NCI-H187 treated with DMSO at 0.1 percent for 48 hours (cell line): ENCODE measurements around the gene PLD3.
"Not testable (repeated sequence)": the region's sequence is repeated elsewhere in the genome, so short reads cannot be mapped to it uniquely, and the experiment has no call there.

Experiments
- DNase-seq: peaks from one replicate; lab custom pipeline; 2025; lab: John Stamatoyannopoulos, UW

The PLD3 gene

DNA sequence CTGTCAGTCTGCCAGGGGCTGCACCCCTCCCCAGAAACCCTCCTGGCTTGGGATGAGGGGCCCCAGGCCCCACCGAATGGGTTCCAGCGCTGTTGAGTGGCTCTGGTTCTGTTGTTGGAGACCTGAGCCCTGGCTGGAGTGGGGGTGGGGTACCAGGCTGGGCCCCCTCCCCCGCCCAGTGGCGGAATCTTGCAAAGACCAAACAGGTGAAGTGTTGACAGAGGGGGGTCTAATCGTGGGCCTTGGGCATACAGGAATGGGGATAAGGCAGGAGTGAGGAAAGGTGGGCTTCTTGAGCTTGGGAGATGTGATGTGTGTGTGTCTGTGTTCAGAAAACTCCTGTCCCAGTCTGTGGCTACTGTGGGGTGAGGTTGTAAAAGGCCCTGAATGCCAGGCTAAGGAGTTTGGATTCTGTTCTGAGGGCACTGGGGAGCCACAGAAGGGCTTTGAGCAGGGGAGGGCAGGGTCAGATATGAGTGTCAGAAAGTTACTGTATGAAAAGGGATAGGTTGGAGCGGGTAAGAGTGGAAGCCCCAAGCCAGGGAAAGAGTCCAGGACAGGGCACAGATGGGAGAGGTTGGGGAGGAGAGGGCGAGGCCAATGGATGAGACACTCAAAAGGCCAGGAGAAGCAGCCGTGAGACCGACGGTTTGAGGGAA, 41.7 kb downstream of the PLD3 start, which contains the start of gene HIPK4:
TSS of gene HIPK4 (minus strand) at position 98 of the 659 bp plus-strand sequence. CDS start 279 bp downstream, outside the sequence.
- no peak for DNase-seq

DNA sequence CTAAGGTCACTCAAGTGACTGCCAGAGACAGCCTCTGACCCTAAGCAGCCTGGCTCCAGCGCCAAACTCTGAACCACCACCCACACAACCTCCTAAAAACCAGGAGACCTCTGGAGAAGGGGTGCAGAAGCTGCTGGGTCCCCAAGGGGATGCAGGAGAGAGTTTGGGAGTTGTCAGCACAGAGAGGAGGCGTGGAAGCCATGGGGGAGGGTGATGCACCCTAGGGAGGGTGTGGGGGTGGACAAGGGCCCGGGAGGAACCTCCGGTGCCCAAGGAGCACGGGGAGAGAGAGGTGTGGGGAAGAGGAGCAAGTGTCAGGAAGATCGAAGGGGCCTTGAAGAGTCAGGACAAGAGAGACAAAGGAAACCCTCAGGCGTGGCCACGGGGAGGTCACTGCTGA, 43.6 kb downstream of the PLD3 start:
- no peak for DNase-seq

GRCh38 chr19:40392894-40393517, 44.5 kb downstream of the PLD3 start:
- no peak for DNase-seq

DNA sequence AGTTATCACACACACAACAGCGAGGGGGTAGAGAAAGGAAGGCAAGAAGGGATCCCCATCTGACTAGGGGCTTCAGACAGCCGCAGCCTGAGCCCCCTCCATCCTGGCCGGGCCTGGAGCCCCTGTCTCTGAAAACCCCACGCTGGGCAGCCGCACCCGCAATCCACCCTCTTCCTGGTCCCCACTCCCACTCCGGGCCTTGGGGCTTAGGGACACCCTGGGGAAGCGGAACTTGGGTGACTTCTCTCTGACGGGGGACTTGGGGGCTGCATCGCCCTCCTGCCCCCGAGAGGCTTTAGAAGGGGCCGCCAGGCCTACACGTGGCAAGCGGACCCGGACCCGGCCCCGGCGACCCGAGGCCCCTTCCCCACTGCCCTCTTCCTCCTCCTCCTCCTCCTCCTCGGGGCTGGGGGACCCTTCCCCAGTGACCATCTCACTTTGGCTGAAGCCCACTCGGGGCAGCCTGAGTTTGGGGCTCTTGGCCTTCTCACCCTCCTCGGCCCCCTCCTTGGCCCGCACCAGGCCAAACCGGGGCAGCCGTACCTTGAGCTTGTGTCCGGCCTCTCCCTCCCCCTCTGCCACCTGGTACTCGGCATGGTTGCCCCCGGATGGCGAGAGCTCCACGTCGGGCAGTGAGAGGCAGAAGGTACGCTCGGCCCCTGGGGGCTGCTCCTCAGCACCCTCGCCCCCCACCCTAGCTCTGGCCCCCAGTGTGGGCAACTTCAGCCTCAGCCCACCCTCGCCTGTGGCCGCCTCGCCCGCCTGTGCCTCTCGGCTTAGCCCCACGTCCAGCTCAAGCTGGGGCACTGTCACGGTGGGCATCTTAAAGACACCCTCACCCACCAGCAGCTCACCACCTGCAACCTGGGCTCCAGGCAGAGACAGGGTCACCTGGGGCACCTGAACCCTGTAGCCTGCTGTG, 45.7 kb downstream of the PLD3 start:
- DNase-seq: no peak

GRCh38 chr19:40394816-40395210, 46.3 kb downstream of the PLD3 start:
- no peak for DNase-seq

DNA sequence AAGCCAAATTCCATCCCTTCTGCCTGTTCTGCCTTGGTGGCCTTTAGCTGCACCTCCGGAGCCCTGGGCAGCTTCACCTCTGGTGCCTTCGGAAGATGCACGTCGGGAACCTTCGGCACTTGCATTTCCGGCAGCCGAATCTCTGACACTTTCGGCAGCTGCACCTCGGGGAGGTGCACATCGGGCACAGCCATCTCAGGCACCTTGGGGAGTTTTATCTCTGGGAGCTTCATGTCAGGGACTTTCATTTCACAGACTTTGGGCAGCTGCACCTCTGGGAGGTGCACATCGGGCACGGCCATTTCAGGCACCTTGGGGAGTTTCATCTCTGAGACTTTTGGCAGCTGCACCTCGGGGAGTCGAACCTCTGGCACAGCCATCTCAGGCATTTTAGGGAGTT, 47.5 kb downstream of the PLD3 start:
- DNase-seq: no peak

DNA sequence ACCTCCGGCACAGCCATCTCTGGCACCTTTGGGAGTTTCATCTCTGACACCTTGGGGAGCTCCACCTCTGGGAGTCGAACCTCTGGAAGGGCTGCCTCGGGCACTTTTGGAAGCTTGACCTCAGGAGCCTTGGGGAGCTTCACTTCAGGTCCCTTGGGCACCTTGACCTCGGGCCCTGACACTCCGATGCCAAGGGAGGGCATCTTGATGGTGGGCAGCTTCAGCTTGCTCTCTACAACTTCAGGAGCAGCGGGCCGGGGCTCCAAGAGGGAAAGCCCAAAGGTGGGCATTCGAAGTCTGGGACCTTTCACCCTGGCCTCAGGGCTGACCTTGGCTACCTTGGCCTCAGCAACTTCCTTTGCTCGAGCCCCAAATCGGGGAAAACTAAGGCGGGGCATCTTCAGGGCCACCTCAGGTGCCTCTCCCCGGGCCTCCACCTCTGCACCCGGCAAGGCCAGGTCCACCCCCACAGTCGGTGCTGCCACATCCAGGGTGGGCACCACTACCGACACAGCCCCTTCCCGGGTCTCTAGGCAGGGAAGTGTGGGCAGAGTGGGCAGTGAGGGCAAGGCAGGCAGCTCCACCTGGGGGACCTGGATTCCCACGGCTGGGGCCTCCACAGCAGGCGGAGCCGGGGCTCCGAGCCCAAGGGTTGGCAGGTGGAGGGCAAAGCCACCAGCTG, 48.5 kb downstream of the PLD3 start:
- no peak for DNase-seq

DNA sequence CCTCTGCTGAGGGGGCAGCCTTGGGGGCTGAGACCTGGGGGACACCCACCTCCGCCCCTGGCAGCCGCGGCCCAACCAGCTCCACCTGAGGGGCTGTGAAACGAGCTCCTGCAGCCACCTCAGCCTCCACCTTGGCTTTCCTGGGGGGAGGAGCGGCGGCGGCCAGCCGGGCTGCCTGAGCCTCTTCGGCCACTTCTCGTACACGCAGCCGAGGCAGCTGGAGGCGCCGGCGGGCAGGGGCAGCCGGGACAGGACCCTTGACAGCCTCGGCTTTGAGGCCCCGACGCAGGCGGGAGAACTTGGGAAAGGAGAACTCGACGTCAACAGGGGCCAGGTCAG, 49.0 kb downstream of the PLD3 start:
- DNase-seq: no peak

DNA sequence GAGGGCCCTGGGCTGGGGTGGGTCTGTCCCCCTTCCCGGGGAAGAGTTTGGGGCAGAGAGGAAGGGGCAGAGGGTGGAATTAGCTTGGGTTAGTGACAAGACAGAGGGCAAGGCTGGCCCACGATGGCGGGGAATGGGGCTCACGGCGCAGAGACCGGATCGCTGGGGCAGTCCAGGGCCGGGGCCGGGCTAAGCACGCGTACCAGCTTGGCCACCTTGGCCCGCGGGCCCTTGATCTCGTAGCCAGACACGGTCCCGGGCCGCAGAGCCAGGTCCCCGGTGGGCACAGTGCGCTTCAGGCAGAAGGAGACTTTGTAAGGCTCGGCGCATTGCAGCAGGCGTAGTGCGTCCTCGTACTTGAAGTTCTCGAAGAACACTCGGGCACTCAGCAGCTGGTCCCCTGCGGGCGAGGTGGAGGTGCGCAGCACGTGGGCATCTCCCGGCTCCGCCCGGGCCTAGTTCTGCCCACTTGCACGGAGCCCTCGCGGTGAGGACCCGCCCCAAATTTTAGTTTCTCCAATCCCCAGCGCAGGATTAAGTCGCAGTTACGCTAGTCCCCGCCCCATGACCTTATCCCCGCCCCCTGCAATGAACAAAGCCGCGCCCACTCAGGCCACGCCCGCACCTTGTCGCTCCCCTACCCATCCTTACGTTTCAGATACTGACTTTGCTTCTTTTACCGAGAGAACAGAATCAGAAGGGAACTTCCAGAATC, 50.1 kb downstream of the PLD3 start:
- DNase-seq: peak; percentile 70

- DNase-seq: no peak
These were observed 52.1 kb downstream of the PLD3 start for GRCh38 chr19:40400559-40400958.

DNA sequence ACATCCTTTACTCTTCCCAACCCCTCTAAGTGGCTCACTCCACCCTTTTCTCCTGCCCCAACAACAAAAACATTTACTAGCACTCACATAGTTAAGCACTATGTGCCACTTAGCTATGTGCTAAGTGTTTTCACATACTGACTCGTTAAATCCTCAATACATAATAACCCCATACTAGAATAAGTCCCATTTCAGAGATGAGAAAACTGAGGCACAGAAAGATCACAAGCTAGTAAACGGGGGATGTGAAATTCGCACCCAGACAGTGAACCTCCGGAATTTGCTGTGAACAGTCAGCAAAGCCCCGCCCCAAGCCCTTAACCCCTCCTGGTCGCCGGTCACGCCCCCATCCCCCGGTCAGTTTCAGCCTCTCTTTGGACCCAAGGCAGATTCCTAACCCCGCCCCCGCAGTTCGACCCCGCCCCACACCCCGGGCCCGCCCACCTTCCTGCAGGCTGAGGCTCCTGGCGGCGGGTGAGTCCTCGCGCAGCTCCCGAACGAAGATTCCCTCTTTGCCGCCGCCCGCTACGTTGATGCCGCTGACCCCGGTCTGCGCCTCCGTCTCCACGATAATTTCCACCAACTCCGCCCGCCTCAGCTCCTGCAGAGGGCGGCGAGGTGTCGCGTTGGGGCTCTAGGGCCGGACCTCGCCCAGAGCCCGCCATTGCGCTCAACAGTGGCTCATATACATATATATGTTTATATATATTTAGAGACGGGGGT, 54.9 kb downstream of the PLD3 start:
- DNase-seq: no peak

GRCh38 chr19:40407714-40408597, 59.5 kb downstream of the PLD3 start:
- no peak for DNase-seq

- not testable (repeated sequence) for DNase-seq
These were observed 60.1 kb downstream of the PLD3 start for GRCh38 chr19:40408598-40408925.

GRCh38 chr19:40410030-40410389, 61.5 kb downstream of the PLD3 start:
- no peak for DNase-seq

DNA sequence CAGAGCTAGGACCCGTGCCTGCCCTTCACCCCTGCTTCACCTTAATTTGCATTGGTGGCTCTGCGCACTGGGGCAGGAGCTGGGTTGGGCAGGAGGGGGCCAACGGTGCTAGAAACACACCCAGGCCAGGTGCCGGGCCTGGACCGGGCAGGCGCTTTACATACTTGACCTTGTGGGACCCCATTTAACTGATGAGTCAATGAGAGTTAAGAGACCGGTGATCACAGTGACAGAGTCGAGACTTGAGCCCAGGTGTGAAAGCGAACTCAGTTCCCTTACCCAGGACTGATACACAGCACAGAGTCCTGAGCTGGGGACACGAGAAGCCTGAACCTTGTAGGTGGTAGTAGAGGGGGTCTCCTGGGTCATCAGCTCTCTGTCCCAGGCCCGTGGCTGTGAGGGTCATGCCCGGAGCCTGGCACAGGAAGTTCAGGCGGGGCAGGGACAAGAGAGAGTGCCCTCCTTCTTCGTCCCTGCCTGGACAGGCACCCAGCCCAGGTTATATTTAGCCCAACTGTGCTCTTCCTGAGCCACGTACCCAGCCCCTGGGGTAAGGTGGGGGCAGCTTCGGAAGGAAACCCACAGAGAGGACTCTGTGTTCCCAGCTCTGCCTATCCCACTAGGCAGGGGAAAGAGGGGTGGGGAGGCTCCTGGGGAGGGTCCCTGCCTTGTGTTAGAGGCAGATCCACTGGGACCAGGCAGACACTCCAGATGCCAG, 62.8 kb downstream of the PLD3 start:
- no peak for DNase-seq

DNA sequence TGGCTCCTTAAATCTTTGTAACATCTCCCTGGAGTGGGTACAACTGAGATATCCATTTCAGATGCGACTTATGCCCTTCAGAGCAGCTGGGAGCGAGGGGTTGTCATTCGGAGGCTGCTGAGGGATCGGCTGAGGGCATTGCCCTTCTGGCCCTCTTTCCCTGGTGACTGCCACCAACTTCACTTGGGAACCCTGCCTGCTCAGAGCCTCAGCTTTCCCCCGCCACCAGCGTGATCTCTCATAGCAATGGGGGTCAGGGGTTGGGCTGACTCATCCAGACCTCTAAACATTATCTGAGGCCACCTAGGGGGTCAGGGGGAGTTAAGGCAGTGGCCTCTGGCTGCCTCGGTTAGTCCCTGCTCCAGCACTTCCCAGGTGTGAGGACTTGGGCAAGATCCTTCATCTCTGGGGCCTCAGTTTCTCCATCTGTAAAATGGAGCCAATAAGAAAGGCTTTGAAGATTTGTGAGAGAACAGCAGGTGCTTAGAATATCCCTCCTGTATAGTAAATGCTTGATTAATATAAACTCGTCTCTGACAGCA, 63.5 kb downstream of the PLD3 start:
- DNase-seq: no peak

GRCh38 chr19:40412866-40413265, 64.4 kb downstream of the PLD3 start:
- DNase-seq: no peak

GRCh38 chr19:40413291-40413845, 64.9 kb downstream of the PLD3 start, which contains the start of gene PRX:
TSS of gene PRX (minus strand) at chr19:40413378. CDS start at chr19:40407932, 5,446 bp downstream.
- no peak for DNase-seq
